Activated CD4-positive, alpha-beta T cell treated with anti-CD3 and anti-CD28 coated beads, Interleukin-2, amount 50 U/mL, for 1 hour (primary cell): ENCODE measurements around the gene ANXA1.

Source experiments
- DNase-seq: peaks from one replicate; pipeline ENCODE4 v3.0.0-alpha.2; 2020

ANXA1 gene

DNA sequence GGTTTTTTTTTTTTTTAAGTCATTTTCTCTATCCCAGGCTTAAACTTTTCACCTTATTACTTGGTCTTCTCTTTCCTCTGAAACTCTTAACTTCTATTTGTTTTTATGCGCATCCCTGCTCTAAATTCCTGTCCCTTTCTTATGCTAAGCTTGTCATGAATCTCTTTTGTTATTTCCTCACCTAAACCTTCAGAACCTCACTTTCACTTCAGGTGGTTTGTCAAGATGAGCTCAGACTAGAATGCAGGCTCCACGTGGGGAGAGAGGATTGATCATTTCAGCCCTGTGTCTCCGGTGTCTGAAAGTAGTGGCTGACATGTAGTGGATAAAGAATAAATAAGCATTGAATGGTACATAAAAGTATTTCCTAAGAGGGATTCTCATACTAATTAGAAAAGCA, 63.6 kb downstream of the ANXA1 start:
- no peak for DNase-seq

DNA sequence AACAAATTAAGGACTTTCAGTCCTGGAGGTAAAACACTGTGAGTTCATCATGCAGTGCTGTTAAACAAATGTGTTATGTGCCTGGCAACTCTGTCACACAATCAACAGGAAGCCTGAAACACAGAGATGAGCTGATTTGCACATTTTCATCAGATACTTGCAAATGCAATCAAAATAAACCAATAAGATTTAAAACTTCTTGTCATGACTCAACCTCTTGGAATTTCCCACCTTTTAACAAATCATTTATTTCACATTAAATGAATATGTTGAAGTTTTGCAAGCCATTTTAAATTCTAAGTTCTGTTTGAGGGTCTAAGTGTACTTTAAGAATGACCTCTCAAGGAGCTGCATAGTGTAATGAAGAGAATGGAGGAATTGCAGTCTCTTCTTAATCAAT, 64.4 kb downstream of the ANXA1 start:
- DNase-seq = no peak
